Left renal cortex interstitium (tissue), 4 donors: ENCODE data around the gene FOXN3. TPM values are rescaled to one million over a fixed set of nuclear protein-coding genes. Genes with fewer than 3 reads are reported as not detected.

ENCODE experiments used
- DNase-seq, 4 donors: peaks; one replicate each; pipeline ENCODE4 v3.0.0-alpha.2; 2013; ENCODE audit warnings: low read depth in 4 of 4, low spot score in 2 of 4, missing footprints in 1 of 4
- polyA plus RNA-seq, 4 donors: library from polyadenylated mRNA; unstranded; fragments of 120-200 nt; gene quantifications; one replicate each; pipeline ENCODE4 v1.2.1, GENCODE V29; 2013; ENCODE audit not compliant: insufficient read length in 4 of 4

FOXN3 gene
- polyA plus RNA-seq, 4 donors: 30.4 to 35.2 (median 33.5) TPM

DNA sequence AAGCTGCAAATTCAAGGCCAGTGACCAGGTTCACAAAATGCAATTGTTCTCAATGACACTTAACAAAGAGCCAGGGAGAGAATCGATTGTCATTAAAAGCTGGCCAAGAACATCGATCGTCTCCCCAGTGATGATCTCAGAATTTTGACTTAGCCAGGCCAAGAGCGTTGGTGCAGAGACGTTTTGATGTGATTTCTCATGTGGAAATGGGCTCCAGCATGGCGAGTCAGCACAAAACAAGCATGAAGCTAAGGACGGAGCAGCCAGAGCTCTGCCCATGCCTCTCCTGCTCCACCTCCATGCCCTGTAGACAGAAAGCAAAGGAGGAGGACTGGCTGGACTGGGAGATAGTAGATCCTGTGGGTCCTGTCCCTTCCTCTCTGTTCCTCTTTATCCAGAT is 270.8 kb downstream of the FOXN3 start:
- no peak for DNase-seq

DNA sequence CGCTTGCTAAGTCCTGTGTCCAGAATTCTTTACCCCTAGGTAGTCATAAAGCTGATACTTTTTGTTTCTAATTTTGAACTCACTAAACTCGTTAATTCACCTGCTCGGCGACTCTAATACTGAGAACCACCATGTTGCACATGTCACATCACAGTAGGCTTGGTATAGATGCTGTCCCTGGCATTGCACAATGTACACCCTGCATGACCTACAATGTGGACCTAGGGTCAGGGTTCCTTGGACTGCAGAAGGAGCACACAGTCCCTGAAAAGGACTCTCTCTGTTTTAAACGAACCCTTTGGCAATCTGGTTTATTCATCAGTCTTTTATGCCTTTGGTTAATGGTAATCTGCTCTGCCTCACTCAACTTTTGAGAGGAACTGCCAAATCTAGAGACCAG is 272.4 kb downstream of the FOXN3 start:
- DNase-seq: no peak

DNA sequence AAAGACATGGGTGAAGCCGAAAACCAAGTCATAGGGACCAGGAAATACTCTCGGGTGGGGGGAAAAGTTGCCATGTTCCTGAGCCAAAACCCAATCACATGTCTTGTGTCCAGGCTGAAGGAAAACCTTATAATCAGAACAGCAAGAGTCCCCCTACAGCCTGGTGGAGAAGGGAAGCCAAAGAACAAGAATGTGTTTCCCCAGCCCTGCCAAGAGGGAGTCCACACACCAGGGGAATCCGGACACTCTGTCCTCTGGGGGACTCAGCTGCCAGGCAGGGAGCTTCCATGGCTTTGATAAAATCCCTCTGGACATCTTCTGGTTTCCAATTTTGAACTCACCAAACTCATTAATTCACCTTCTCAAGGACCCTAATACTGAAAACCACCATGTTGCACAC is 273.0 kb downstream of the FOXN3 start:
- no peak for DNase-seq

DNA sequence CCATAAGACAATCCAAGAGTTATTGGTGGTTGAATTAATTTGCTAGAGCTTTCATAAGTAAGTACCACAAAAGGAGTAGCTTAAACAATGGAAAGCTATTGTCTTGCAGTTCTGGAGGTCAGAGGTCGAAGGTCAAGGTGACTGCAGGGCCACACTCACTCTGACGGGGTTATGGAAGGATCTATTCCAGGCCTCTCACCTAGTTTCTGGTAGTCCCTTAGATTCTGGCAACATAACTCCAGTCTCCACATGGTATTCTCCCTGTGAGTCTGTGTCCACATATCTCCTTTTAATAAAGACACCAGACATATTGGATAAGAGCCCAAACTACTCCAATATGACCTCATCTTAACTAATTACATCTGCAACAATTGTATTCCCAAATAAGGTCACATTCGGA is 273.4 kb downstream of the FOXN3 start:
- DNase-seq: no peak

DNA sequence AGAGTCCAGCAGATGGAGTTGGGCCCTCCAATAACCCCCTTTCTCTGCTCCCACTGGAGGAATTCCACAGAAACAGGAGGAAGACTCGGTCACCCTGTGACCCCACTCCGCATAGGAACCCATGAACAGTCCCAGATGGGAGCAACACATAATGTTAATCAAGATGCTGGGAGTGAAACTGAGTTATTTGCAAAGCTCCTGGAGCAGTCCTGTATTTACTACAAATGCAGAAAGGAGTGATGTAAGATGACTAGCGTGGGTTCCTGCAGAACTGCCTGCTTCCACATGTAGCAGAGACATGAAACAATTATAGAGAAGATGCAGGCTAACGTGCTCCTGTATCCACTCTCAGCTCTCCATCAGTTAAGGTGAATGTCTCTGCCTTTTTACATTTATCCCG is 274.7 kb downstream of the FOXN3 start:
- DNase-seq: no peak

DNA sequence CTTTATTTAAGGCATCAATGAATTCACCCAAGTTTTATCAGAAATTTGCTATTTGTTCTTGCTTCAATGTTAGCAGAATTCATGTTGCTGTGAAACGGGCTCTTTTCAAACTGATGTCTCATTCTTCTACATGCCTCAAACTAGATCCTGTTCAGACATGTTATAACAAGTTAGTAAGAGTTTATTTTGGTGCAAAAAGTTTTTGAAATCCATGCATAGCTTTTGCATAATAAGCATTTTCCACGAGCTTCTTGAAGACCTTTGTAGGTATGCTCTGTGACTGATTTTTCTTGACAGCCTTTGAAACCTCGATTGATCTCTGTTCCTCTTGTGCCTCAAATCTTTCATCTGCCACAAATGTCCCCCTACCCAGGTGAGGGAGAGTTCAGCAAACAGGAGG is 275.2 kb downstream of the FOXN3 start:
- no peak for DNase-seq

DNA sequence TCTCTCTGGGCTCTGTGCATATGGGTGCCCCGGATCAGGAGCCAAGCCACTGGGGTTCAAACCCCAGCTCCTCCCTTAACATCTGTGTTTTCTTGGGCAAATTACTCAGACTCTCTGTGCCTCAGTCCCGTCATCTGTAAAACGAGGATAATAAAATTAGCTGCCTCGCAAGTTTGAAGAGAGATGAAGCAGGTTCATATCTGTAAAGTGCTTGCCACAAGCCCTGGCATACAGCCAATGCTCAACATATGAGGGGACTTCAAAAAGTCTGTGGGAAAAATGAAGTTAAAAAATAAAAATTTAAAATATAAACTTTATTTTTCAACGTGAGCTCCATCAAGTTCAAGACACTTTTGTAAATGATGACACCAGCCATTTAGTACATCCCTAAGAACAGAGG is 276.7 kb downstream of the FOXN3 start:
- DNase-seq: no peak

DNA sequence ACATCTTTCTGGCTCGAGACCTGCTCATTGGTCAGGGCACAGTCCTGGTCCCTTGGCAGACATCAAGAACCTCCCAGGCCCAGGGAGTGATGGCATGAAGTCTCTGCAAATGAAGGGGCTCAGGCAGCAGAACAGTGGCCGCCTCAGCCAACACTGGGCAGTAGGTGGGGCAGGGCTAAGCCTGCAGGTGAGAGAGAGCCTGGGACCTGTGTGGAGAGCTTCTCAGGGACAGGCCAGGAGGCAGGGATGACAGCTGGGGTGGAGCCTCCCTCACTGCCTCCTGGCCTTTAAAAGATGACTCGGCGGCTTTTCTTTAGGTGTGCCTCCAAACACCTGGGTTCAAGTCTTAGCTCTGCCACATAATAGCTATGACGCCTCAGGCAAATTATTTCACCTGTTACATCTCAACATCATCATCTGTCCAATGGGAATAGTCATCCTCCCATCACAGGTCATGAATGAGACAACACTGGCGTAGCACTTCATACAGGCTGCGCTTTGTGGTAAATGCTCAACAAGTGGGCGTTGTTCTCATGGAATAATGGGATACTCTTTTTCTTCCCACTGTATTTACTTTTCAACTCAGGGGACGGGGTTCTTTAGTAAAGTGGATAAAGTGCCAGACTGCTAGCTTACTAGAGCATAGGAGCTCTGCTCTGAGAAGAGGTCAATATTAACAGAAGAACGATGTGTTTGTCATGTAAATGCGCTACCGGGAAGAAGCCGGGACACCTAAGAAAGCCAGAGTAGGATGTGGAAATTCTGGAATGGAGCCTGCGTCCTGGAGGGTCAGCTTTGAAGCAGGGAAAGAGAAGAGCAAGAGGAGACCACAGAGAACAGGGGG is 277.4 kb downstream of the FOXN3 start:
- no peak for DNase-seq

DNA sequence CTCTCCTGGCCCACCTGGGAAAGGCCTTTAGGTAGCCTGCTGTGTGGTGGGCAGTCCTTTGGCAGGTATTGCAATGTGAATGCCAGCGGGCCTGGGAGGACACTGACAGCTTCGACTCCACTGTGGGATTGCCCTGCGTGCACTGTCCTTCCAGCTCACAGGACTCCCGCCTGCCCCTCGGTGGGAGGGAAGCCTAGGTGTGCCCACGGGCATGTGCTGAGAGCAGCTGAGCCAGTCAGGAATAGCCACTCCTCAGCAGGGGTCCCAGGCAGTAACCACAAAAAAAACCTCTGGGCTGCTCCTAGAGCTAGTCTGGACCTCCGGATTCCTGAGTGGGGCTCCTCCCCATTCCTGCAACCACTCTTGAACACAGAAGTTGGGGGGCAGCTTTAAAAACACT is 278.2 kb downstream of the FOXN3 start:
- no peak for DNase-seq

DNA sequence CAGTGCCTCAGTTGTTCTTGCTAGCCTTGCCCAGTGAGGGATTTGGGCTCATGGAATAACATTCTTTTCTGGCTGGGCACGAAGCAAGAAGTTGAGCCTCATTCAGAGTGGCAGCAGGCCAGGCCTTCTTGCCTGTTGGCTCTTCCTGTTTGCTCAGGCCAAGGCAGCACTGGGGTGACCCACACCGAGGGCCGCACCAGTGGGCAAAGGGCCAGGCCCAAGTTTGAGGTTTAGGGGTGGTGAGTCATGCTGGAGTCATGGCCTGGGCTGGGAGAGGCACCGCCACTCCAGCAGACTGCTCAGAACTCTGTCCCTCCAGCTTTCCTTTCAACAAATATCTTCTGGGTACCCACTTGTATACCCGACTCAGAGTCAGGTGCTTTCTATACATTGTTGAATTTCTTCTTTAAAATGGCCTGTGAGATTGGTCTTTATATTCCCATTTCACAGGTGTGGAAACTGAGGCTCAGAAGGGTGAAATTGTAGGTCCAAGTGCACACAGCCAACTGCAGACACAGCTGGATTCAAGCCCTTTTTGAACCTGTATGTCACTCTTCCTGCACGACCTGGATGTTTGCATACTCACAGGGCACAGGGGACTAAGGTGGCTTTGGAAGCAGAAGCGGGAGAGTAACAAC is 279.4 kb downstream of the FOXN3 start:
- DNase-seq: no peak

DNA sequence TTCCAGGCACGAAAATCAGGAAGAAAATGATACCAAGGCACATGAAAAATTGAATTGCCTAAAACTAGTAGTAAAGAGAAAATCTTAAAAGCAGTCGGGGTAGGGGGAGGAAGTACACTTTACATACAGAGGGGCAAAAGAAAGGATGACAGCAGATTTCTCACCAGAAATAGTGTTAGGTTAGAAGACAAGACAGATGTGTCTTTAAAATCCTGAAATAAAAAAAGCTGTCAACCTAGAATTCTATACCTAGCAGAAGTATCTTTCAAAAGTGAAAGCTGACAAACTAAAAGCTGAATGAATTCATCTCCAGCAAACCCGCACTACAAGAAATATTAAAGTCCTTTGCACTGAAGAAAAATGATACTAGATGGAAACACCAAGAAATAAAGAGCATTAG is 280.4 kb downstream of the FOXN3 start:
- no peak for DNase-seq

DNA sequence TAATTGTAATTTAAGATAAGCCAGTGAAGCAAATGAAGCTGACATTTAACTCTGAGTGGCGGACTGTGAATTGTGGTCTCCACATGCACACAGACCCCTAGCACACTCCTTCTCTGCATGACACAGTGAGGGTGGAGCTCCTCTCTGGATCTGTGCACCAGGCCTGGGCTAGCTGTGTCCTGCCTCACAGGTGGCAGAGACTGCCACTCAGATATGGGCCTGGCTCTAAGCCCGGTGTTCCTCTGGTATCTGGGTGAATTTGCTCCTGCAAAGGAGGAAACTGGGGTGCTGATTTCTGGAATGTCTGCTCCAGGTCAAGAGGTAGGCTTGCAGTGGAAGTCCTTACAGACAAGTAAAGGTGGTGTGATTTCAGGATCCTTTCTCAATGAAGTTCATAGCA is 282.4 kb downstream of the FOXN3 start:
- DNase-seq: no peak

DNA sequence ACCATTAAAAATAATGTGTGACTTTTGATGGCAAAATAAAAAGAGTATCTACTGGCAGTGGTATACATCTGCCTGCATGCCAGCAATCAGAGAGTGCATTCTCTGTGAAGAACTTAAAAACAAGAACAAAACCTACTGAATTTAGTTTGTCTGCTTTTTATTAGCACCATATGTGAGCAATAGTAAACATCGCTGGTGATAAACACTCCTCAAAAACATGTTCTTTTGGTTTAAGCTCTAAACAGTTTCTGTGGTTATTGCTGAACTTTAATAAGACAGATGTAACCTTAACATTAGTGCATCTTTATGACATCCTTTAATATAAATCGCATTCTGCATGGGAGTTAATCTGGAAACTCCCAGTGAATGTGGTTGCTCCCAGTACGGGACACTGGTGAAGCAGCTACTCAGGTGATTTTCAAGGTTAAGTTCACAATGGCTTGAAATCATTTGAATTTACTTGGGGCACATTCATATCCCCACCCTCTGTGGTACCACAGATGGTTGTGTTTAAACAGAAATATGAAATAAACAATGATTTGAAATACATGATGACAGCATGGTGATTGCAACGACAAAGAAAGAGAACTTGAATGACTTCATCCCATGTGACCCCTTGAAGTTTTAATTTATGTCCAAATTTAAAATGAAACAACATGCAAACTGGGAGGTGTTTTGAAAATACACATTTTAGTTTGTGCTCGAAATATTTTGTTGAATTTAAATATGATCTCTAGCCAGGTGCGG is 285.9 kb downstream of the FOXN3 start:
- no peak for DNase-seq

DNA sequence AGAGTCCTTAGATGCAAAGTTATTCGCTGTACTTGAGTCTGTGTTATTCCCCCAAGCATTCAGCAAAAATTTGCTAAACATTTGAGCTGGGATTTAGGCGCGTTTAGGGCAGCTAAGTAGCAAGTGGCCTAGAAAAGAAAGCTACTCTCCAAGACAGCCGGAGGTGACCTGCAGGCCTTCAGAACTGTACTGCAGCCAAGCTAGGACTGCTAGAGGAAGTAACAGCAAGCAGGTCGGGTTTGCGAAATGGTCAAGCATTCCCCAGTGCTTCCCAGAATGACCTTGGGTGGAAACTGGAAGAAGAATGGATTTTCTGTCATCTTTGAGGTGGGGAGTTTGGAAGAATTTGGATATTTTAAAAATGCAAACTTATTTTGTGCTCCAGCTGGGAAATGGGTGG is 287.5 kb downstream of the FOXN3 start:
- DNase-seq: no peak

DNA sequence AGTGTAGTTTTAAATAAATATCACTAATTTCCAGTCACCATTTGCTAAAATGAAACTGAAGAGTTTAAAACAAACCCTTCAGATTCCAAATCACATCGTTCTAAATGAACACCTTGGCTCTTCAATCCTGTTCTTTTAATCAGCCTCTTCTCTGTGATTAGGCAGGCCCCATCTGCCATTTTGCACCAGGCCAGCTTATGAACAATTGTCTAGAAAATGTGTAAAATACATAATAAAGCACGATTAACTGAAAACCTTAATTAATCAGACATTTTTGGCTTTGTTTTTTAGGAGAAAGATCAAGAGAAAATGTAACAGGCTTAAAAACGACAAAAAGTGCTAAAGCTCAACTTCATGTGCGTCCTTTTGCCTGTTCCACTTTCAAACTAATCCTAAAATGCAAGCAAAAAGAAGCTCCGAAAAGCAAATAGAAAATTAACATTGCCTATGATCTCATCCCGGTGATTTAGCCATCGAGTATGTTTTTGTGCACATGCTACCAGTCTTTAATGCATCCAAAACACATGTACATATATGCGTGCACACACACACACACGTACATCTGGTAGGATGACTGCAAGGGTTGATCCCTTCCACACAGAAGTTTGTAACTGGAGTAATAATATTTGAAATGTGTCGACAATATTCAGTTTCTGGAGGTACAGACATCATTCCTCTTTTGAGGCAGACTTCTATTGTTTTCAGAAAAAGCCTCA is 288.6 kb downstream of the FOXN3 start:
- no peak for DNase-seq

DNA sequence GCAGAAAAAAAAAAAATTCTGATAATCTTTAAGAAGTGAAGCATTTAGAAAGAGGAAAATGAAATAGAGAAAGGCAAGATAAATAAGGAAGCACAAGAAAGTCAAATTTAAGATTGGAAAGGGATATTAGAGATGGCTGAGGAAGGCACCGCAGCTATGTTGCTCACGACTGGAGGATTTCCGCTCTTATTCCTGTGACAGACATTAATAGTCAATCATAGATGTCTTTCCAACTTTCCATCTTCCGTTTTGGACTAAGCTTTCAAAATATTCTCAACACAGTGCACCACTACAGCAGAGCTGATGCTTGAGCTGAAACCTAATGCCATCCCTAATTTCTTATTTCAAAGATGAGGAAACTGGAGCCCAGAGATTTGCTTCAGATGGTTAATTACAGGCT is 290.6 kb downstream of the FOXN3 start:
- no peak for DNase-seq

DNA sequence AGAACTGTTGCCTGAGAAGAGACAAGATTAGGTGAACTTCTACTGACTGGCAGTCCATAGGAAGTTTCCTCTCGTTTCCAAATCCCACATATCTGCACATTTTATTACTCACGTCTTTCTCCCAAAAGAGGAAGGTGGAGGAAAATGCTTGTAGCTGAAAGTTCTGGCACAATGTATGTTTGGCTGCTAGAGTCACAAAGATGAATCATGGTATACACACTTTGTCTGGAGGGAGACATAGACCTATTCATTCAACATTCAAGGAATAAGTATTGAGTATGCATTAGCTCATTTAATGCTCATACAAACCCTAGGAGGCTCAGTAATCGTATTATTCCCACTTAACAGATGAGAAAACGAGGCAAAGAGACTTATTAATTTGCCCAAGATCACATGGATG is 291.8 kb downstream of the FOXN3 start:
- DNase-seq: no peak

DNA sequence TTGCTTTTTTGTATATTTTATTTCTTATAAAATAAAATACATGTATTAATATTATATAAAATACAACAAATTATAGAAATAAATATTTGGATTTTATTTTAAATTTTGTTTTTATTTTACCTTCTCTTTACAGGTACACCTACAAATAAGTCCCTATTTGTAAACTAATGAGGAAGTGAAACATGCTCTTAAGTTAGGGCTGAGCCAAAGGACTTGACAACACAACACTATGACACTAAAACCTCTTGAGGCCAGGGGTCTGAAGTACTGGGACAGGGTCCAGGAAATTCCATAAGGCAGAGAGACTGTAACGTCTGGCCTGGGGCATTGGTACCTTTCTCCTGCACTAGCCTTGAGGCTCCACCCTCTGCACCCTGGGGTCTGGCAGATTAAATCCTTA is 293.2 kb downstream of the FOXN3 start:
- DNase-seq: no peak

DNA sequence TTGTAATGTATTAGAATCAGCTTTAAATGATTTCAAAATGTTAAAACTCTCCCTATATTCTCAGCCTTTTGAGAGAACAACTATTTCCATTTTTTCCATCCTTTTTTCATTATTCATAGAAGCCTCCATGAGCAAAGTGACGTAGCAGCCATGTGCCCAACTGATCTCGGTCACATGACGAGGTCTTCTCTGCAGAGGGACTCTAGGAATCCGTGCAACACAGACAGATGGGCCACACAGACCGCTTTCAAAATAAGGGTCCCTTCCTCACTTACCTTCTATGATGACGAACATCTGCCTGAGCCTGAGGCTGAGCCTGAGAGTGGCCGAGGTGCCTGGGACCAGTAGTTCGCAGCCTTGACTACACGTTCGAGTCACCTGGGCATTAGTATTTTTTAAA is 293.8 kb downstream of the FOXN3 start:
- no peak for DNase-seq

DNA sequence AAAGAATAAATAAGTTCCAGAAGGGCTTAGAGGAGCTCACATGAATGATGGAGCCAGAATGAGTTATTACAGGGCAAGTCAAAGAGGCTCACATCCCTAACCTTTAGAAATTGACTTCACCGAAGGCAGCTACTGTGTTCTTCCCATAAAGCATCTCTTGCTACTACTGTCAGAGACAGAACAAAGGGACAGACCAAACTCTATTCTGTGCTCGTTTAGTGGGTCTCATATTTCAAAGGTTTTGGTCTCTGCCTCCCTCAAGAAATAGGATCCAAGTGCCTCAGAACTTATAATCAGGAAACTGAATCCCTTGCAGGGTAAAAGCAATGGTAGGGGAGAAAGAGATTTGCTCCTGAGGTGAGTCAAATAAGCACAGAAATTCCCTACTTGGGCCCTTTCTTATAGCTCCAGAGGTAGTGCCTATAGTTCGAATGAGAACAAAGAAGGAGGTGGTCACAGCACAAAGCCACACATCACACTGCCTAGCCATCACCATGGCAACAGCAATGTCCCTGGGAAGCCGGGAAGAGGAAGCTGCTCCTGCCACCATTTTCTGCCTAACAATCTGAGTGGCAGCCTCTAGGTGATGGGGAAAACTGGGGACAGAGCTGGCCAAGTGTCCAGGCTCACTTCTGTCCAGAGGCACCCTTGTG is 294.9 kb downstream of the FOXN3 start:
- peak; percentile 28 to 56 (median 51) for DNase-seq

DNA sequence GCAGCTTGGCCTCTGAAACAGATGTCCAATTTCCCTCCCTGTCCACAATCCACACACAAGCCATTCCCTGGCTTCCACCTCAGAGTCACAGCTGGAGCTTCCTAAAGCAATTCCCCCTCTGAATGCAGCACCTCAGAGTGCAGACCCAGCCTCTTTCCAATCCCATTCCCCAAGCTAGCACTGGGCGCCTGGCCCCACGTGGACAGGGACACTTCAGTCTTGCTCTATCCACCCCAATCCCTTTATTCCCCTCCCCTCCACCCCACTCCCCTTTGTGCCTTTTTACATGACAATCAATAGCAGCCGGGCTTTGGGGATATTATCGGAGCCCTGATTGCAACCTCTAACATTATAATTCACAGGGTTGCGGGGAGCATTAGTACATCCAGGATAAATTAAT is 300.0 kb downstream of the FOXN3 start:
- DNase-seq: no peak
